Measurements from ENCODE around the gene LIN28B.

The LIN28B gene

GRCh38 chr6:105108631-105109262 lies 151.8 kb downstream of the LIN28B start:
- H3K27me3 ChIP-seq (ENCODE audit: control insufficient read depth, insufficient read depth, low read length) = no peaks in the 10 kb centered on the region
- H3K36me3 ChIP-seq (ENCODE audit: control insufficient read depth, insufficient read depth, low read length) = no peaks in the 10 kb centered on the region
- no peak overlapping the region for H3K4me3 ChIP-seq (ENCODE audit: low read length)
- H3K4me1 ChIP-seq (ENCODE audit: control insufficient read depth, insufficient read depth, low read length) = no peaks in the 10 kb centered on the region
- H3K9me3 ChIP-seq (ENCODE audit: control insufficient read depth, low read length) = no peaks in the 10 kb centered on the region
- no peak overlapping the region for H3K9ac ChIP-seq (ENCODE audit: low read length)

GRCh38 chr6:105109955-105110895 lies 153.3 kb downstream of the LIN28B start:
- Histone ChIP-seq H3K36me3 (ENCODE audit: control insufficient read depth, insufficient read depth, low read length) (no peaks in the 10 kb centered on the region), H3K4me1 (ENCODE audit: control insufficient read depth, insufficient read depth, low read length) (no peaks in the 10 kb centered on the region), H3K27me3 (ENCODE audit: control insufficient read depth, insufficient read depth, low read length) (no peaks in the 10 kb centered on the region), H3K9me3 (ENCODE audit: control insufficient read depth, low read length) (no peaks in the 10 kb centered on the region), H3K9ac (ENCODE audit: low read length) (no peak overlapping the region), H3K4me3 (ENCODE audit: low read length) (no peak overlapping the region)

DNA sequence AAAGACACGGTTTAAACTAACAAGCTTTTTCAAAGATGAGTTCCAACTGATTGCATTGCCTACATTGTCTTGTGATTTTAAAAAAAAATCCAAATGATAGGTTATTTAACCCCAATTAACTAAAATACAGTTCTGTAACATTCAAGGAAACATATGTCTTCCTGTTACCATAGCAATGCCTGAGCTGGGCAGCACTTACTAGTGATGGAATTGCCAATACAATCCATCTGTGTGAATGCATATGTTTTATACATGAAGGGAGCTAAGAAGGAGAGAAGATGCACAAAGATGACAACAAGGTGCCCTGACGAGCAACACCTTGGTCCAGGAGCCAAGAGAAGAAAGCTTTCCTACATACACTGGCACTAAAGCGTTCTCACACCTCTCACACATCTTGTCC lies 154.2 kb downstream of the LIN28B start:
- Histone ChIP-seq H3K4me1 (ENCODE audit: control insufficient read depth, insufficient read depth, low read length) (no peaks in the 10 kb centered on the region), H3K9me3 (ENCODE audit: control insufficient read depth, low read length) (no peaks in the 10 kb centered on the region), H3K36me3 (ENCODE audit: control insufficient read depth, insufficient read depth, low read length) (no peaks in the 10 kb centered on the region), H3K9ac (ENCODE audit: low read length) (no peak overlapping the region), H3K27me3 (ENCODE audit: control insufficient read depth, insufficient read depth, low read length) (no peaks in the 10 kb centered on the region), H3K4me3 (ENCODE audit: low read length) (no peak overlapping the region)

DNA sequence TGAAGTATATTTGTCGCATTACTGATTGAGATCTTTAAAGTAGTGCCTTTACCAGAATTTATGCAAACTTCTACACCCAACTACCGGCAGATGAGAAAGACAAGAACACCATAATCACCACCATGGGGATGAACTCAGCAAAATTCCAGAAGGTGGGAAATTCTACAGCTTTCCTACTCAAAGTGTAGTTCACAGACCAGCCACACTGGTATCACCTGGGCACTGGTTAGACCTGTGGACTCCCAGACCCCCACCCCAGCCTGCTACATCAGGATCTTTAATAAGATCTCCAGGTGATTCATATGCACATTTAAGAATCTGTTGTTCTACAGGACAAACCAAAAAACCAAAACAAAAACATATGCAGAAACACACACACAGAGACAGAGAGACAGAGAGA lies 155.0 kb downstream of the LIN28B start:
- Histone ChIP-seq H3K4me3 (ENCODE audit: low read length) (no peak overlapping the region), H3K27me3 (ENCODE audit: control insufficient read depth, insufficient read depth, low read length) (no peaks in the 10 kb centered on the region), H3K36me3 (ENCODE audit: control insufficient read depth, insufficient read depth, low read length) (no peaks in the 10 kb centered on the region), H3K9ac (ENCODE audit: low read length) (no peak overlapping the region), H3K4me1 (ENCODE audit: control insufficient read depth, insufficient read depth, low read length) (no peaks in the 10 kb centered on the region), H3K9me3 (ENCODE audit: control insufficient read depth, low read length) (no peaks in the 10 kb centered on the region)

- Histone ChIP-seq H3K4me1 (ENCODE audit: control insufficient read depth, insufficient read depth, low read length) (no peaks in the 10 kb centered on the region), H3K4me3 (ENCODE audit: low read length) (no peak overlapping the region), H3K27me3 (ENCODE audit: control insufficient read depth, insufficient read depth, low read length) (no peaks in the 10 kb centered on the region), H3K9me3 (ENCODE audit: control insufficient read depth, low read length) (no peaks in the 10 kb centered on the region), H3K36me3 (ENCODE audit: control insufficient read depth, insufficient read depth, low read length) (no peaks in the 10 kb centered on the region), H3K9ac (ENCODE audit: low read length) (no peak overlapping the region)
Measured at GRCh38 chr6:105112577-105112976, 155.7 kb downstream of the LIN28B start.

DNA sequence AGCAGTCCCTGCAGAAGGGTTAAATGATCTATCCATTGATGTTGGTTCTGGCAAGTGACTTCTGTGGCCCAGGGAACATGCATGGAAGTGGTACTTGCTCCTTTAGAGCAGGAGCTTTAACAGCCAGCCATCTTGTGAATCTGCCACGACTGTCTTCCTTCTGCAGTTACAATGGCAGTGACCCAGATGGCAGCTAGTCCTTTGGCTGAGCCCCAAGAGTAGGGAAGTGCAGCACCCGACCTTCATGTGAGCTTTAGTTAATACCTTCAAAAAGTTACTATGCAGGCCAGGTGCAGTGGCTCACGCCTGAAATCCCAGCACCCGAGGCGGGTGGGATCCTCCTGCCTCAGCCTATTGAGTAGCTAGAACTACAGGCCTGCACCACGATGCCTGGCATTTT lies 156.5 kb downstream of the LIN28B start:
- Histone ChIP-seq H3K4me3 (ENCODE audit: low read length) (no peak overlapping the region), H3K4me1 (ENCODE audit: control insufficient read depth, insufficient read depth, low read length) (no peaks in the 10 kb centered on the region), H3K36me3 (ENCODE audit: control insufficient read depth, insufficient read depth, low read length) (no peaks in the 10 kb centered on the region), H3K9ac (ENCODE audit: low read length) (no peak overlapping the region), H3K9me3 (ENCODE audit: control insufficient read depth, low read length) (no peaks in the 10 kb centered on the region), H3K27me3 (ENCODE audit: control insufficient read depth, insufficient read depth, low read length) (no peaks in the 10 kb centered on the region)

- no peaks in the 10 kb centered on the region for H3K4me1 ChIP-seq (ENCODE audit: control insufficient read depth, insufficient read depth, low read length)
- no peaks in the 10 kb centered on the region for H3K9me3 ChIP-seq (ENCODE audit: control insufficient read depth, low read length)
- no peaks in the 10 kb centered on the region for H3K36me3 ChIP-seq (ENCODE audit: control insufficient read depth, insufficient read depth, low read length)
- no peaks in the 10 kb centered on the region for H3K27me3 ChIP-seq (ENCODE audit: control insufficient read depth, insufficient read depth, low read length)
- no peak overlapping the region for H3K9ac ChIP-seq (ENCODE audit: low read length)
- H3K4me3 ChIP-seq (ENCODE audit: low read length) = no peak overlapping the region
Measured at GRCh38 chr6:105116150-105116549, 159.2 kb downstream of the LIN28B start.

DNA sequence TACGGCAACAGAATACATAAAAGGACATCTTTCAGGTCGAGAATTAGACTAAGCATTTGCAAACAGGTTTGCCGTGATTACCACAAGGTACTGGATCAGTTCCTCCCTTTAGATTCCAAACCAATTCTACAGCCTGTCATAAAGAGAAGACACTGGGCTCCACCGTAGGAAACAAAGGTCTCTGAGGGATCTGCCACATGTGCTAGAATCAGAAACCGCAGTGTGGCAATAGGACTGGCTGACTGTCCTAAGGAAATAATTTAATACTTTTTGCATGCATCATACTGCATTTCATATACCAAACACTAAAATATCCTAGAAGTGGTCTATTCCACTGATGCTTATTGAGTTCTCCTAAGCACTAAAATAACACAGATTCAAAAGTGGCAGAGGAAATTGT lies 163.7 kb downstream of the LIN28B start:
- H3K27me3 ChIP-seq (ENCODE audit: control insufficient read depth, insufficient read depth, low read length) = no peaks in the 10 kb centered on the region
- H3K9ac ChIP-seq (ENCODE audit: low read length) = no peak overlapping the region
- H3K36me3 ChIP-seq (ENCODE audit: control insufficient read depth, insufficient read depth, low read length) = no peaks in the 10 kb centered on the region
- H3K4me3 ChIP-seq (ENCODE audit: low read length) = no peak overlapping the region
- H3K4me1 ChIP-seq (ENCODE audit: control insufficient read depth, insufficient read depth, low read length) = no peaks in the 10 kb centered on the region
- H3K9me3 ChIP-seq (ENCODE audit: control insufficient read depth, low read length) = no peaks in the 10 kb centered on the region

DNA sequence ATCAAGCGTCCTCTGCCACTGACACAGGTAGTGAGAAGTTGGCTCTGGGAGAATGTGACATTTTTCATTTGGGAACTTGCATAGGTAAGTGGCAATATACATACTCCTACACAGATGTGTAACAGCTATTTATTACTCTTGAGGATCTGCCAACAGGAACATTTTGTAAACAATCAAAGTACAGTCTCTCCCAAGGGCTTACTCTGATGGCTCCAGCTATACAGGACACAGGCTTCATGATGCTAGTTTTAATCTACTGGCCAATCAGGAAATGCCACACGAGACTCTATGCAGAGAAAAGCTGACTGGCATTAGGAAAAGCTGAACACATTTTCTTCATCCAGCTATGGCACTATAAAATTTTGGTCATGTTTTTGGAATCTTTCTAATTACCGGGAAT lies 165.1 kb downstream of the LIN28B start:
- H3K9ac ChIP-seq (ENCODE audit: low read length) = no peak overlapping the region
- no peaks in the 10 kb centered on the region for H3K36me3 ChIP-seq (ENCODE audit: control insufficient read depth, insufficient read depth, low read length)
- no peaks in the 10 kb centered on the region for H3K27me3 ChIP-seq (ENCODE audit: control insufficient read depth, insufficient read depth, low read length)

GRCh38 chr6:105122717-105123116 lies 165.8 kb downstream of the LIN28B start:
- Histone ChIP-seq H3K27me3 (ENCODE audit: control insufficient read depth, insufficient read depth, low read length) (no peaks in the 10 kb centered on the region), H3K4me3 (ENCODE audit: low read length) (no peak overlapping the region), H3K9ac (ENCODE audit: low read length) (no peak overlapping the region), H3K4me1 (ENCODE audit: control insufficient read depth, insufficient read depth, low read length) (no peaks in the 10 kb centered on the region), H3K9me3 (ENCODE audit: control insufficient read depth, low read length) (no peaks in the 10 kb centered on the region), H3K36me3 (ENCODE audit: control insufficient read depth, insufficient read depth, low read length) (no peaks in the 10 kb centered on the region)

More for the DNA sequence above, 165.1 kb downstream of the LIN28B start:
- Histone ChIP-seq H3K4me1 (ENCODE audit: control insufficient read depth, insufficient read depth, low read length) (no peaks in the 10 kb centered on the region), H3K9me3 (ENCODE audit: control insufficient read depth, low read length) (no peaks in the 10 kb centered on the region), H3K4me3 (ENCODE audit: low read length) (no peak overlapping the region)

All from mucosa of stomach (tissue), 1 donor.